Fibroblast of upper back skin (primary cell): ENCODE measurements around the gene PPIL6.

ENCODE experiments used
- DNase-seq: peaks from one replicate; pipeline ENCODE4 v3.0.0-alpha.2; 2013

The PPIL6 gene

DNA sequence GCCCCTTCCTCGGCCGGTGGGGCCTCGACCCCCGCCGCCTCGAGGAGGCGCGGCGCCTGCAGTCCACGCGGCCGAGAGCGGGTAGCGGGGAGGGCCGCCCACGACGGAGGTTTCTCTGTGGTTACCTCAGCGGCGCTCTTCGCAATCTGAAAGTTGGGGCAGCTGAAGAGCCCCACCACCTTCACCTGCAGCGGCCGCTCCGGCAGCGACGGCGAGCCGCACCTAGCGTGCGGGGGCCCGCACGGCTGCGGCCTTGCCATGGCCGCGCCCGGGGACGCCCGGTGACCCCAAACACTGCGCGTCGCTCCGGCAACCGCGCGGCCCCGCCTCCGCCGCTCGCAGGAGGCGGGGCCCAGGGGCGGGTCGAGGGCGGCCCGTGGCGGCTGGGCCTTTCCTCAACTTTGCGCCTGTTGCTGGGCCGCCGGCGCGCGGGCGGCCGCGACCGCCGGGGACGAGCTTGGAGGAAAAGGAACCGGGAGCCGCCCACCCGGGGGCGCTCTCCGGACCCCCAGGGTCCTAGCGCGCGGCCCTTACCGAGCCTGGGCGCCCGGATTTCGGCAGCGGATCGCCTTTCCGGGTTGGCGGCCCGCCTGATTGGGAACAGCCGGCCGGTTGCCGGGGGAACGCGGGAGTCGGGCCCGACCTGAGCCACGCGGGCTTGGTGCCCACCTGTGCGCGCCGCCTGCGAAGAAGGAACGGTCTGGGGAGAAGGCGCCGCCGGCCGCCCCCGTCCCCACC, at the start of gene PPIL6, which contains the start of gene SMPD2:
Gene PPIL6 (minus strand): TSS at position 298 of the 738 bp plus-strand sequence. CDS start 38 bp downstream, at position 260.
Gene SMPD2 (plus strand): TSS at position 394 of the 738 bp plus-strand sequence. CDS start 398 bp downstream, outside the sequence.
- peak; percentile 88 for DNase-seq

- DNase-seq: no peak
Observed at GRCh38 chr6:109488001-109488400, 47.6 kb upstream of the PPIL6 start.

GRCh38 chr6:109486068-109486467, 45.6 kb upstream of the PPIL6 start:
- no peak for DNase-seq

GRCh38 chr6:109485266-109485935, 45.0 kb upstream of the PPIL6 start:
- no peak for DNase-seq

DNA sequence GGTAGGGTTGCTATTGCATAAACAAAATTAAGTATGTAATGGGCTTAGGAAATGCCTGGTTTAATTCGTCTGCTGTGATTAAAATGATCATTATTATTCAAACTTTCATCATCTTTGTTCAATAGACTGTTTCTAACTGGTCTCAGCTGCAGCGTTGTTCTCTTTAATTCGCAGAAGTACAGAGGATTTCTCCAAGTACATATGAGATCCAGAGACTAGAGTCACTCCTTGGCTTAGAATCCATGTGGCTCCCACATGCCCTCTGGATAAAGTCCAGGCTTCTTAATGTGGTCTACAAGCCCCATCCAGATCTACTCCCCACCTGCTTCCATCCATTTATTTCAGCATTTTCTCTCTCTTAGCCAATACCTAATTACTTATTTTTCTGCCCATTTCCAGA, 43.7 kb upstream of the PPIL6 start:
- DNase-seq: peak; percentile 39

DNA sequence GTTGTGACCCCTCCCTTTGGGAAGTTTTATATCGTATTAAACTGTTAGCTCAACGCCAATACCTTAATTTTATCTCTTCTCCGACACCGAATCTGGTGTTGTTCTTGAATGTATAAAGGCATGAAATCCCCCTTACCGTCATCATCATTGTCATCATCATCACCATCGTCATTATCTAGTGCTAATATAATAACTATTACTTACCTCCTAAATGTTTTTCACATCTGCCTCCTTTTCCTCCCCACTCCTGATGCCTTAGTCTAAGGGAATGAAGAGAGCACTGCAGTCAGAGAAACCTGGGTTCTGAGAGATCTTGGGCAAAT, 43.3 kb upstream of the PPIL6 start:
- no peak for DNase-seq

DNA sequence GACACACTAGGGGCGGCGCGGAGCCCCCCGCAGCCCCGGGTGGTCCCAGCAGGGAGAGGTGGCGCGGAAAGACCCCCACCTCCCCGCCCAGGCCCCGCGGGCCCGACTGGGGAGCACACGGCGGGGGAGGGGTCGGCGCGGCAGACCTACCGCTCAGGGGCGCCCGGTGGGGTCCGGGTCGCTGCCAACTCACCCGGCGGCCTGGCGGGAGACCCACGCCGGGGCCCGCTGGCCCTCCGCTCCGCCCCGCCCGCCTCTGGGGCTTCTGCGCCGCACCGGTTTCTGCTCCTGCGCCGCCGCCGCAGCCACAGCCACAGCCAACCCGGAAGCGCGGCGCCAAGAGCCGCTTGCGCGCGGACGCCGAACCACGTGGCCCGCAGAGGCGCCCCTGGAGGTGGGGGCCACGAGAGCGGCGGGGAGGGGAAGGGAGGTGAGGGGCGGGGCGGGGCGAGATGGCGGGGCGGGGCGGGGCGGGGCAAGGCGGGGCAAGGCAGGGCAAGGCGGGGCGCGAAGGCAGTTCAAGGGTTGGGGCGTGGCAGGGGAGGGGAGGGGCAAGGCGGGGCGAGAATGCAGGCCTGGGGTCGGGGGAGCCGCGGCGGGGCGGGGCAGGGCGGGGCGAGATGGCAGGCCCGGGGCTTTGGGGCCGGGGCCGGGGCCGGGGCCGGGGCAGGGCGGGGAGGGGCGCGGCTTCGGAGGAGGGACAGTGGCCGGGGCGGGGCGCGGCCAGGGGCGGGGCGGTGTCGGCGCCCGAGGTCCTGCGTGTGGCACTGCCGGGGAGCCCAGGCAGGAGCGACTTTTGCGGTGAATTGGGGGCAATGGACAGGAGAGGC, 42.7 kb upstream of the PPIL6 start, which contains the start of gene ZBTB24:
Gene ZBTB24 (minus strand): TSS at position 315 of the 830 bp plus-strand sequence. CDS start 1,193 bp downstream, outside the sequence.
- peak; percentile 88 for DNase-seq

DNA sequence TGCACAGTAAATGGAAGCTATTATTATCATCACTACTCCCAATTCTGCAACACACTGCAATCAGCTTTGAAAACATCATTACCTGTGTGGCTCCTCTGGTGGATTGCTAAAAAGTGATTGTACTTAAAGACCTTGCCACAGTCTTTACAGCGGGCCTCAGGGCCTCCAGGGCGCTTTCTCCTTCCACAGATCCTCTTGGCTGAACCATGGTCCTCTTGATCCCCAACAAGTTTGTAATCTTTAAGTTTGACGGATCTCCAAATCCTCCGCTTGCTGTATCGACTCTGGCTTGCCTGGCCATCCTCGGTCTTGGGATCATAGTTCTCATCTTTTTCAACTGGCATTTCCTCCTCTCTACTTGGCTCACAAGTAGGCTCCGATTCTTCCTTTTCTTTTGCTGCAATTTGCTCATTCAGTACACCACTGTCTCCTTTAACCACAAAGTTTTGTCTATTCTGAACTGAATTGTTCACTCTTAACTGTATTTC, 40.6 kb upstream of the PPIL6 start:
- no peak for DNase-seq

DNA sequence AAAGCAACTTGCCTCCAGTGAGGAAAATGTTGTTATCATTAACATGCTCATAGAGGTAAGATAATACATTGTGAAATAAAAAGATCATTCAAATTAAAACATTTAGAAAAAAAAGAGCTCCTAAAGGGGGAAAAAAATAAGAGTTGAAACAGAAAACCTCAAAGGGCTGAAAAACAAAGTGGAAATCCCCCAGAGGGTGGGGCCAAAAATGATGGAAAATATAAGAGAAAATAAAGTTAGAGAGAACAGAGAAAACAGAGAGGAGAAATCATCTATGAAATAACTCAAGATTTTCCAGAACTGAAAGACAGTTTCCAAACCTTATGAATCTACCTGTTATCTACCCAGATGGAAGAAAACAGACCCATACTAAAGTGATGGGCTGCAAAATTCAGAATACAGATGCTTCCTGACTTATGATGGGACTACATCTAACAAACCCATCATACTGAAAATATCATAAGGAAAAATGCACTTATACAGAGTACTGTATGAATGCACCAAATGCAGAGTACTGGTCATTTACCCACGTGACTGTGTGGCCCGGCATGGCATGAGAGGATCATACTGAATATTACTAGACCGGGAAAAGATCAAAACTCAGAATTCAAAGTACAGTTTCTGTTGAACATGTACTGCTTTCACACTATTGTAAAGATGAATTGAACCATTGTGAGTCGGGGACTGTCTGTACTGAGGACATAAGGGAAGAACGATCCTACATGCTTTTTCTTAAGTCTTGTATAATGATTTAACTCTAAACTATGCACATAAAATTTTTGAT, 38.6 kb upstream of the PPIL6 start:
- DNase-seq: no peak

GRCh38 chr6:109478222-109478805, 37.9 kb upstream of the PPIL6 start:
- peak; percentile 38 for DNase-seq

DNA sequence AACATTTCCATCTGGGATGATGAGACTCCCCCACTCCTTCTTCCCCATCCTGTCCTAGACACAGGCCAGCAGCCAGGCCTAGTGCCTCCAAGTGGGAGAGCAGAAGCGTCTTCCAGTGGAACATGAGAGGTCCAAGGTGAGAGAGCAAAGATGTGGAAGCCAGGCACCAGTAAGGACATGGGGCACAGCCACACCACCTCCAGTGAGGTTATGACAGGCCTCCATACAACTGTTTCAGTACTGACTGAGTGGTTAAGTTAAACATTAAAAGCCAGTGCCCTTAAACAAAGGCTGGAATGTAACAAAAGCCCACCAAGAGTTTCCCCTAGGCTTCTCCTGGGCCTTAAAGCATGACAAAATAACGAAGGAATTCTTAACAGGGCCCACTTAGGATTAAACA, 37.3 kb upstream of the PPIL6 start:
- DNase-seq: no peak

GRCh38 chr6:109477184-109477583, 36.8 kb upstream of the PPIL6 start:
- no peak for DNase-seq

- no peak for DNase-seq
Observed at GRCh38 chr6:109475625-109476024, 35.2 kb upstream of the PPIL6 start.

DNA sequence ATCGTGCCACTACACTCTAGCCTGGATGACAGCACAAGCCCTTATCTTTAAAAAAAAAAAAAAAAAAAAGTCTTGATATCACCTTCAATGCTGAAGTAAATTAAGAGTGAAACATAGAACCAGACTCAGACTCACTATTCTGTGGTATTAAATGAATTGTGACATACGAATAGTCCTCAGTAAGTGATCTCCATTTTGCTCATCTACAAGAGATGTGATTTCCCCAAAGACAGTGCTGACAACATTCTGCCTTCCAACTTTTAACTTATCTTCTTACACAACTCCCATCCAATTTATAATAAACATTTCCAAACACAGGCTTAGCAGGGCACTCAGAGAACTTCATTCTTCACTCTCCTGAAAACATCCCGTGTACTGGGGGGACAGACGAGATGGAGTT, 34.6 kb upstream of the PPIL6 start:
- no peak for DNase-seq

- no peak for DNase-seq
Observed at GRCh38 chr6:109473120-109473519, 32.7 kb upstream of the PPIL6 start.

DNA sequence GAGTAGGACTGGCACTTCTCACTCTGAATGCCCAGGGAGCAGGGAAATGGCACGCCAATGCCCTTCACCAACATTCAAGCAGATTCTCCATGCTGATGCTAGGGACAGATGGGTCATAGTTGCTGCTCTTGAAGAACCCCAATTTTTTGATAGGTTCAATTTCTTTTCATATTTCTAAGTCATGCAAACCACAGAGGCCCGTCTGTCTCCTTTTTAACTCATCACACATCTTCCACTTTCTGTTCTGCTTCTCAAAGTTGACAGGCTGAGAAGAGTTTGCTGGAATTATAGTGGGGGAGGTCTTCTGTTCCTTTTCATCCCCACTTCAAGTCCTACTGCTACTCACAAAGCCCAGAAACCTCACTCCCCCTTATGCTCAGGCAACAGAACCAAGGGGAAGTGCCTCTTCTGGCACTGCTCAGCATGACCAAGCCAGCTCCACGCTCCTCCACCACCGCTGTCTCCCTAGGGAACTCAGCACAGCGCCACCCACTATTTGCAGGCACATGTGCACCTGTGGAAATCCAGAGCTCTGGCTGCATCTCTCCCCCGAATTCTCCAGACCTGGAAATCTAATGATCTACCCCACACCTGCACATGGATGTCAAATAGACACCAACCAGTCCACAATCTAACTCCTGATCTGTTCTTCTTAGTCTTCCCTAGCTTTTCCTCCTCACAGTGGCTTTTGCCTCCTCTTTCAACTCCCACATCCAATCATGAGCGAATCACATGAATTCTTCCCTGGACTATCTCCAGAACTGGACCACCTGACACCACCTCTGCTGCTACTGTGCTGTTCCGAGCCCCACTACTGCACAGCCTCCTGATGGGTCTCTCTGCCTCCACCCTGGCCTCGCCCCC, 31.9 kb upstream of the PPIL6 start:
- DNase-seq: no peak

- no peak for DNase-seq
Observed at GRCh38 chr6:109471105-109471810, 30.8 kb upstream of the PPIL6 start.

DNA sequence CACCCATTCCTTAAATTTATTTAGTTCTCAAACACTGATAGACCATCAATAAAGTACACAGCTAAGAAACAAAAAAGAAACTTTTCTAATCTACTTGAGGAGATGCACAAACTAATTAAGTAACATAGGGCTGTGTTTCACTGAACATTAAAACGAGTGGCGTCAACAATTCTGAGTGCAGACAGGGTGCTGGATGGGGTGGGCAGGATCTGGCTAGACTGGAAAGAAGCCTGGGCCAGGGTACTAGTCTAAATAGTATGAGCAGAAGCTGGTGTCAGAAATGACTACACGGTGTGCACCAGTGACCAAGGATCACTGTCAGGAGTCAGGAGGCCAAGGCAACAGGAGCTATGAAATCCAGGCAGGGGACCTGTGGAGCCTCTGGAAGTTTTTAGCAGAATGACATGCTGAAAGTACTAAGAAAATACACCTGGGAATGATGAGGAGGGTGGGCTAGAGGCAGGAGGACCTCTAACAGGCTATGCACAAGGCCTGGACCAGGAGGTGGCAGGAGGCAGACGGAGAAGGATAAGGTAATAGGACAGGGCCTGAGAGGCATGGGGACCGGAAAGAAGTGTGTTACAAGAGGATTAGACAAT, 29.3 kb upstream of the PPIL6 start:
- no peak for DNase-seq

- DNase-seq: no peak
Observed at GRCh38 chr6:109467696-109468095, 27.3 kb upstream of the PPIL6 start.
